HG02642 (cell line): ENCODE measurements around the gene BLVRB.
"Not testable (repeated sequence)": the region's sequence is repeated elsewhere in the genome, so short reads cannot be mapped to it uniquely, and the experiment has no call there.

ENCODE experiments used
- ATAC-seq: cut with Tn5 transposase; IDR thresholded peaks from one replicate; pipeline ENCODE4 v1.9.1; 2021; ENCODE audit warnings: mild to moderate bottlenecking; ENCODE audit not compliant: unreplicated experiment, poor library complexity

BLVRB gene

DNA sequence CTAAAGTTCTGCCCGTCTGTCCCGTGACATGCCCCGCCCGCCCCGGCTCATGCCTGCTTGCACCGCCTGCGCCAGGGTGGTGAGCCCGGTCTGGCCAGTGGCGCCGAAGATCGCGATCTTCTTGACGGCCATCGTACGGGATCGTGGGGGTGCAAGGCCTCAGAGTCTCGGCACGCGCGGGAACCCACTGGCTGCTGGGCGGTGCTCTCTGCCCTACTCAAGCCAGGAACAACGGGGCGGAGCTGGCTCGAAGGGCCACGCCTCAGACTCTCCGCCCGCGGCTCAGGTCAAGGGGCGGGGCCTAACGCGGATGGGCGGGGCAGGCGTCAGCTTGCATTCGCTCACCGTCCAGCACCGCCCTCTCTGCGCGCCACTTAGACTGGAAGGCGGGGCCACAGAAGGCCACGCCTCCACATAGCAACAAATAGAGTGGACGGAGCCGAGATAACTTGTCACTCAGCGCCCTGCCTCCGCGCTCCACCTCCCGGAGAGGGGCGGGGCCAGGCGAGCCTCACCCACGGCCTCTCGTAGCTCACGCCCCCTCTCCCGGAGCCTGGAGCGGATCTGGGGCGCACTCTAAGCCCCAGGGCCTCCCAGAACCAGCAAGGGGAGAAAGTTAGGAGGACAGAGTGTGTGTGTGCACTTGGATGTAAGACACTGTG is at the start of gene BLVRB:
BLVRB (minus strand) TSS at position 189 of the 662 bp plus-strand sequence; CDS start at position 132, 57 bp downstream.
- ATAC-seq = peak; percentile 87

DNA sequence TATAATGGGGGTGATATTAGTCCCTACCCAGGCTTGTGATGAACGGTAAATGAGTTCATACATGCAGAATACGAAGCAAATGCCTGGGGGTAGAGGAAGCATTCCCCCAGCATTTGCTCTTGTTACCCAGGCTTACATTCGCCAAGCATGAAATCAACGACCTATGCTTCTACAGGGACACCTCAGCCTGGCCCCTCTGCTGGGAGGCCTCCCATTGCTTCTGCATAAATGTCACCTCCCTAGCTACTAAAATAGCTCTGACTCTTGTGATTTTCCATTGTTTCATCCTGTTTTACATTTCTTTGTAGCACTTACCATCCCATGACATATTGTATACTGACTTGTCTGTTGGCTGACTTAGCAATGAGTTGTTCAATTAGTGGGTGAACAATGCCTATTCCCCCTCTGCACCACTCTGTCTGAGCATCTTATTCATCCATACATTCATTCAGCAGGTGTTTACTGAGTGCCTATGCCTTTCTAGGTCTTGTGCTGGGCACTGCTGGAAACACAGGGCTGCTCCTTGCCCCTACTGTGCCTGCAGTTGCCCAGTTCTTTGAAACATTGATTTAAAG is 48.3 kb upstream of the BLVRB start:
- ATAC-seq = no peak

DNA sequence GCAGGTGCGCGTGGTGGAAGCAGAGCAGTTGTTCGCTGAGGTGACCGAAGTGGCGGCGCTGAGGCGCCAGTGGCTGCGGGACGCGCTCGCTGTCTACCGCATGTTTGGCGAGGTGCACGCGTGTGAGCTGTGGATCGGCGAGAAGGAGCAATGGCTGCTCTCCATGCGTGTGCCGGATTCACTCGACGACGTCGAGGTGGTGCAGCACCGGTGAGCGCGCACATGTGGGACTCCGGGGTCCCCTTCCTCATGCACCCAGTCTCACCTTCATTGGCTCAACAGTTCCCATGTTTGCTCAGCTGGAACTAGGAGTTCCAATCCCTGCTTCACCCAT is 47.8 kb upstream of the BLVRB start:
- ATAC-seq = no peak

DNA sequence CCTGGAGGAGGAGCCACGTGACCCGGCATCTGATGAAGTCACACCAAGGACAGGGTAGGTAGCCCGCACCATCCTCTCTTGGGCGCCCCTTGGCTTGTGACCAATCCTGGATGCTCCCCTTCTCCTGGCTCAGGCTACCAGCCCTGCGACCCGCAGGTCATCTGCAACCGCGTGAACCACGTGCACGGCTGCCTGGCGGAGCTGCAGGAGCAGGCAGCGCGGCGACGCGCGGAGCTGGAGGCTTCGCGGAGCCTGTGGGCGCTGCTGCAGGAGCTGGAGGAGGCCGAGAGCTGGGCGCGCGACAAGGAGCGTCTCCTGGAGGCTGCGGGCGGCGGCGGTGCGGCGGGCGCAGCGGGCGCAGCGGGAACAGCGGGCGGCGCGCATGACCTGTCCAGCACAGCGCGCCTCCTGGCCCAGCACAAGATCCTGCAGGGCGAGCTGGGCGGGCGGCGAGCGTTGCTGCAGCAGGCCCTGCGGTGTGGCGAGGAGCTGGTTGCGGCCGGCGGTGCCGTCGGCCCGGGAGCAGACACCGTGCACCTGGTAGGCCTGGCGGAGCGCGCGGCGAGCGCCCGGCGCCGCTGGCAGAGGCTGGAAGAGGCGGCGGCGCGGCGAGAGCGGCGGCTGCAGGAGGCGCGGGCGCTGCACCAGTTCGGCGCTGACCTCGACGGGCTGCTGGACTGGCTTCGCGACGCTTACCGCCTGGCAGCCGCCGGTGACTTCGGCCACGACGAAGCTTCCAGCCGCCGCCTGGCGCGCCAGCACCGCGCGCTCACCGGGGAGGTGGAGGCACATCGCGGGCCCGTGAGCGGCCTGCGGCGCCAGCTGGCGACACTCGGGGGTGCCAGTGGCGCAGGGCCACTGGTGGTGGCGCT is 47.2 kb upstream of the BLVRB start:
- ATAC-seq = no peak

DNA sequence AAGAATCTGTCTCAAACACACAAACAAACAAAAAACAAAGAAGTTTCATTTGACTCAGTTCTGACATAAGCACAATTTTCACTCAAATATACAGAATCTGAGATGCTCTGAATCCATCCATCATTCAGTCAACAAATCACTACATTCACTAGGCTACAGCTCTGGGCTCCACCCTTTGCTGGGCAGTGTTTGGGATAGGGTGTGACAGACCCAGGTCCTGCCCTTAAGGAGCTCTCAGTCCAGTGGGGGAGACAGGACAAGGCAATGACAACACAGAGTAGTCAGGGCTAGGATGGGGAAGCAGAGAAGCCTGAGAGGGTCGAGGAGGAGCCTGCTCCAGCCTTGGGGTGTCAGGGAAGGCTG is 46.5 kb upstream of the BLVRB start:
- no peak for ATAC-seq

DNA sequence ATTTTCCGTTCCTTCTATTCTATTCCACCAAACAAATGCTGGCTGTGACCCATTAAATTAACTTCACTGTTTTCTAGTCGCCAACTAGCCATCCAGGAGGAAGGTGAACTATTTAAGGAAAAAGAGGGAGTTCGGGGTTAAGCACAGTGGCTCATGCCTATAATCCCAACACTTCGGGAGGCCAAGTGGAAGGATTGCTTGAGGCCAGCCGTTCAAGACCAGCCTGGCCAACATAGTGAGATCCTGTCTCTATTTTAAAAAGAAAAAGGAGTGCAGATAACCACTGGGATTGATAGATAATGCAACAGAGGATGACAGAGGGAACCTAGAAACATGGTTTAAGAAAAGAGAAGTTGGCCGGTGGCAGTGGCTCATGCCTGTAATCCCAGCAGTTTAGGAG is 45.9 kb upstream of the BLVRB start:
- no peak for ATAC-seq

DNA sequence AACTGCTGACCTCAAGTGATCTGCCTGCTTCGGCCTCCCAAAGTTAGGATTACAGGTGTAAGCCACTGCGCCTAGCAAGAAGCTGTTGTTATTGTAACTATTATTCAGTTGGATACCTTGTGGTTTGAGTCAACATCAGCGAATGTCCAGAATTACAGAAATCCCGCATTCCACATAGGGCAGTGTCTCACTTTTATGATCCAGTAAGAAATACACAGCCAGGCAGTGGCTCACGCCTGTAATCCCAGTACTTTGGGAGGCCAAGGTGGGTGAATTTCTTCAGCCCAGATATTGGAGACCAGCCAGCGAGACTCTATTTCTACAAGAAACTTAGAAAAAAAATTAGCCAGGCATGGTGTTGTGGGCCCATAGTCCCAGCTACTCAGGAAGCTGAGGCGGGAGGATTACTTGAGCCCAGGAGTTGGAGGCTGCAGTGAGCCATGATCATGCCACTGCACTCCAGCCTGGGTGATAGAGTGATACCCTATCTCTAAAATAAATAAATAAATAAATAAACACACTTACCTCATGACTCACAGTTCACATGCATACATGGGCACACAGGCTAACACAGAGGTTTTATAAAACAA is 45.1 kb upstream of the BLVRB start:
- no peak for ATAC-seq

DNA sequence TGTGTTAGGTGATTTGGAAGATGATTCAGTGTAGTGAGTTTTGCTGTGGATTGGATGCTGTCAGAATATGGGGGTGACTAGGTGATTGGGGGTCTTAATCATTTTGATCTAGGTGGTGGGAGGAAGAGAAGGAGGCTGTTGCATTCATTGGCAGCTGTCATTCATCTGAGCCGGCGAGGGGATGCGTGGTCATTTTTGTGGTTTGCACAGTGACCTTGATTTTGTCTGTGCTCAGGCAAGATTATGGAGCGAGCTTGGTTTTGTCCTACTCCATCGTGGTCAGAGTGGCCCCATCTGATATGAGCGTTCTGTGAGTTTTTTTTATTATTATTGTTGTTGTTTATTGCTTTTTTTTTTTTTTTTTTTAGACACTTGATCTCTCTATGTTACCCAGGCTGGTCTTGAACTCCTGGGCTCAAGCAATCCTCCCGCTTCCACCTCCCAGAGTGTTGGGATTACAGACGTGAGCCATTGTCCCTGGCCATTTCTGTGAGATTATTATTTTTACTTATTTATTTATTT is 43.3 kb upstream of the BLVRB start:
- no peak for ATAC-seq

DNA sequence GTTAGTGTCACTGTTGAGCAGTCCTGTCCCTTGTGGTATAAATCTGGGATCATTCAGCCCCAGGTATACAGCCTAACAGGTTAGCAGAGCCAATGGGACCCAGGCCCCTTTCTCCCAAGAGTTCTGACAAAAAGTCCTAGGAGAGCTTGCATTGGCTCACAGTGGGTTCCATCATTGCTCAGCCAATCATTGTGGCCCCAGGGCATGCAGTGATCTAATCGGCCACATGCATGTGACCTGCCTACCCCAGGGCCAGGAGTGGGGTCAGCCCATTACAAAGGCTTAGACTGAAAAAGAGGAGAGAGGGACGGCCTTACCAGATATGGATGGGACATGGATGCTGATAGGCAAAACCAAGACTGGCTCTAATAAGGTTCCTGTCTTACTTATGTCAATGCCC is 42.3 kb upstream of the BLVRB start:
- no peak for ATAC-seq

DNA sequence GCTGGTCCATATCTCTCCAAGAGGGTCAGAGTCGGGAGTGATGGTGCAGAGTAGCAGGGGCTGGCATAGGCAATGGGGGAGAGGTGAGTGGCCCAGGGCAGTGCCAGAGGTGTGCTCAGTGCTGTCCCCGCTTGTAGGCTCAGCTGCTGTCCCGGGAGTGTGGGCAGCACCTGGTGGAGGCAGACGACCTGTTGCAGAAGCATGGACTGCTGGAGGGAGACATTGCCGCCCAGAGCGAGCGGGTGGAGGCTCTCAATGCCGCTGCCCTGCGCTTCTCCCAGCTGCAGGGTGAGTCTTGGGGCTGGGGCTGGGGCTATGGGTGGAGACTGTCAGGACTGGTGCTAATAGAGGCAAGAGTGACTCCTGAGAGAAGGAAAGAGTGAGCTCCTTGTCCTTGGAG is 40.6 kb upstream of the BLVRB start:
- no peak for ATAC-seq

DNA sequence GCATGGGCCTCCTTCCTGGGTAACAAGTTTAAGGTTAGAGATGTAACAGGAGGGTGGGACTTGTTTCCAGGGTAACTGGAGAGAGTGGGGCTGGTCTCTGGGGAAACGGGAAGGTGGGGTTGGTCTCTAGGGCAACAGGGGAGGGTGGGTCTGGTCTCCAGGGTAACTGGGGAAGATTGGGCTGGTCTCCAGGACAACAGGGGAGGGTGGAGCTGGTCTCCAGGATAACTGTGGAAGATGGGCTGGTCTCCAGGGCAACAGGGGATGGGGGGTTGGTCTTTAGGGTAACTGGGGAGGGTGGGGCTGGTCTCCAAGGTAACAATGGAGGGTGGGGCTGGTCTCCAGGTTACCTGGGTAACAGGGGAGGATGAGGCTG is 37.8 kb upstream of the BLVRB start:
- no peak for ATAC-seq

DNA sequence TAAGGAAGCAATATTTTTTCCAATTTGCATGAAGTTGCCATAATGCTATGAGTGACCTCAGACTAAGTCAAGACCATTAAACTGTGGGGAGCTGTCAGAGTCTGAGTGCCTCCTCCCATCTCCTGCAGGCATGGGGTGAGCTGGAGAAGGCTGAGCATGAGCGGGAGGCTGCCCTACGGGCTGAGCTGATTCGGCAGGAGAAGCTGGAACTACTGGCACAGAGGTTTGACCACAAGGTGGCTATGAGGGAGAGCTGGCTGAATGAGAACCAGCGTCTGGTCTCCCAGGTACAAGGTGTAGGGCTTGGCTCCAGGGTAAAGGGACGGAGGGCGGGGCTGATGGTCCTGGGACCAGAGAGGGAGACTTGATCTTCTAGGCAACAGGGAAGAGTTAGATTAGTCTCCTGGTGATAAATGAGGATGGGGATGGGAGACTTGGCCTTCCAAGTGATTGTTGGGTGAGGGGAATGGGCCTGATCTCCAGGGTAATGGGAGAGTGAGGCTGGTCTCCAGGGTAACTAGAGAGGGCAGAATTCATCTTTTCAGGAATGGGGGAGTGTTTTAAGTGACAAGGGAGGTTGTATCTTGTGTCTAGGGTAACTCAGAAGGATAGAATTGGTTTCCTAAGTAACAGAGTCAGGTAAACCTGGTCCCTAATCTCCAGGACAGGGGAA is 37.2 kb upstream of the BLVRB start:
- ATAC-seq = no peak

DNA sequence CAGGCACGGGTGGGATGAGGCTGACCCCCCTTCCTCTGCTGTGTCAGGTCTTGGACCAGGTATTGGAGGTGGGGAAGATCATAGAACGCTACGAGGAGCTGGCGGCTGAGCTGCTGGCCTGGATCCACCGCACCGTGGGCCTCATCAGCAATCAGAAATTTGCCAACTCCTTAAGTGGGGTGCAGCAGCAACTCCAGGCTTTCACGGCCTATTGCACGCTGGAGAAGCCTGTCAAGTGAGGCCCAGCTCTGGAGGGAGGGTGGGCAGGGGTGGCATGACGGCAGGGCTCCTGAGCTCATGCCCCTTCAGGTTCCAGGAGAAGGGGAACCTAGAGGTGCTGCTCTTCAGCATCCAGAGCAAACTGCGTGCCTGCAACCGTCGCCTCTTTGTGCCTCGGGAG is 36.5 kb upstream of the BLVRB start:
- no peak for ATAC-seq

DNA sequence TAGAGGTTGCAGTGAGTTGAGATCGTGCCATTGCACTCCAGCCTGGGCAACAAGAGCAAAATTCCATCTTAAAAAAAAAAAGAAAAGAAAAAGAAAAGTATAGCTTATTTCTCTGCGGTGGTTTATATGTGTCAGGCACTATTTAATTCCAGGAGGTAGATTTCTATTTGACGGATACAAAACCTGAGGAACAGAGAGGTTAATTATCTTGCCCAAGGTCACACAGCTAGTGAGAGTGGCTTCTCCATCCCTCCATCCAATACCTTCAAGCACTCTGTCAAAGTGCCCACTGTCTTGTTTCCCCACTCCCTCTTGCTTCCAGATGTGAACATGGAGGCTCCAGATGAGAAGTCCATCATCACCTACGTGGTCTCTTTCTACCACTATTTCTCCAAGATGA is 36.1 kb upstream of the BLVRB start:
- ATAC-seq = no peak

DNA sequence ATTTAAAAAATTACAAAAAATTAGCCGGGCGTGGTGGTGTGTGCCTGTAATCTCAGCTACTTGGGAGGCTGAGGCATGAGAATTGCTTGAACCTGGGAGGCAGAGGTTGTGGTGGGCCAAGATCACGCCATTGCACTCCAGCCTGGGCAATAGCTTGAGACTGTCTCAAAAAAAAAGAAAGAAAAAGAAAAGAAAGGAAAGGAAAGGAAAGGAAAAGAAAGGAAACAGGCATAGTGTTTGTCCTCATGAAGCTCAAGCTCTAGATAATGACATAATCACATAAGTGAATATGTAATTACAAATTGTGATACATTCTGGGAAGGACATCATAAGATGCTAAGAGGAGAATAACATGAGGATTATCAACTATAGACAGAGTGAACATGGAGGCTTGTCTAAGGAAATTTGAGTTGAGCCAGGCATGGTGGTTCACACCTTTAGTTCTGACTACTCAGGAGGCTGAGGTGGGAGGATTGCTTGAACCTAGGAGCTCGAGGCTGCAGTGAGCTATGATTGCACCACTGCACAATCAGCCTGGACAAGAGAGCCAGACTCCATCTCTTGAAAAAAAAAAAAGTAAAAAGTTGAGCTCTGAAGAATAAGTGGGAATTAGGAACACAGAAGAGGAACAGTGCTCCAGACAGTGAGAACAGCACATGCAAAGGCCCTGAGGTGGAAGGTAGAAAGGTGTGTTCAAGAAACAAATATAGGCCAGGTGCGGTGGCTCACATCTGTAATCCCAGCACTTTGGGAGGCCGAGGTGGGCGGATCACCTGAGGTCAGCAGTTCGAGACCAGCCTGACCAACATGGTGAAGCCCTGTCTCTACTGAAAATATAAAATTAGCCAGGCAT is 35.4 kb upstream of the BLVRB start:
- not testable (repeated sequence) for ATAC-seq

DNA sequence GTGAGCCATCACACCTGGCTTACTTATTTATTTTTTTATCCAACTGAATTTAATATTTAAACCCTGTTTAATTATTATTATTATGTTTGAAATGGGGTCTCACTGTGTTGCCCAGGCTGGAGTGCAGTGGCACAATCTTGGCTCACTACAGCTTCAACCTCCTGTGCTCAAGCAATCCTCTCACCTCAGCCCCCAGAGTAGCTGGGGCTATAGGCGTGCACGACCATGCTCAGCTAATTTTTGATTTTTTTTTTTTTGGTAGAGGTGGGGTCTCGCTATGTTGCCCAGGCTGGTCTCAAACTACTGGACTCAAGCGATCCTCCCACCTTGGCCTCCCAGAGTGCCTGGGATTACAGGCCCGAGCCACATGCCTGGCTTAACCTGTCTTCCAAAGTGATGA is 33.8 kb upstream of the BLVRB start:
- ATAC-seq = no peak

DNA sequence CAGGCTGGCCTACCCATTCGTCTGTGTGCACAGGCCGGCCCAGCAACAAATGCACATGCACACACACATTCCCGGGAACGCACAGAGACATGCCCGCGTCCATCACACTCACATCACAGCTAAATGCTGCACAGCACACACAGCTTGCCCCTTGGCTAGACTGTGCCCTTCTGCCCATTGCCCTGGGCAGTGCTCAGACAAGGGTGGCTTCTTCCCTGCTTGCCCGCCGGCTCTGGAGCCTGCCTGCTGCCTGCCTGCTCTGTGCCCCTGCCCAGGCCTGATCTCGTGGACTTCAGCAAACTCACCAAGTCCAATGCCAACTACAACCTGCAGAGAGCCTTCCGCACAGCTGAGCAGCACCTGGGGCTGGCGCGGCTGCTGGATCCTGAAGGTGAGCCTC is 31.7 kb upstream of the BLVRB start:
- no peak for ATAC-seq

DNA sequence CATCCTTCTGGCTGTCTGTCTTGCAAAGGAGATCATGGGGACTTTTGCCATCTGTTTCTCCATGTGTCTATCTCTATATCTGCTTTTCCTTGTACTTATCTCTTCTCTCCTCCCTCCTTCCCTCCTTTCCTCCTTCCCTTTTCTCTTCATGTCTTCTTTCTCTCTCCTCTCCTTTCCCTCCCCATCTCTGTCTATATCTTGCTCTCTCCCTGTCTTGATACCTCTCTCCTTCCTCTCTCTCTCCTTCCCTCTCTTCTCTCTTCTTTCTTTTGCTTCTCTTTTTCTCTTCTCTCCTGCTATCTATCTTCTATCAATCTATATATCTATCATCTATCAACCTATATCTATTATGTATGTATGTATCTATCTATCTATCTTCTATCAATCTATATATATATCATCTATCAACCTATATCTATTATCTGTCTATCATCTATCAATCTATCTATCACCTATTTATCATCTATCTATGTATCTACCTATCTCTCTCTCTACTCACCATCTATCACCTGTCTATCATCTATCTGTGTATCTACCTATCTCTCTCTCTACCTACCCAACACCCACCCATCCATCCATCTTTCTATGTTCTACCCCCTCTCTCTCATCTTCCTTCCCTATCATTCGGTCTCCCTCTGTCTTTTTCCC is 28.8 kb upstream of the BLVRB start:
- no peak for ATAC-seq

DNA sequence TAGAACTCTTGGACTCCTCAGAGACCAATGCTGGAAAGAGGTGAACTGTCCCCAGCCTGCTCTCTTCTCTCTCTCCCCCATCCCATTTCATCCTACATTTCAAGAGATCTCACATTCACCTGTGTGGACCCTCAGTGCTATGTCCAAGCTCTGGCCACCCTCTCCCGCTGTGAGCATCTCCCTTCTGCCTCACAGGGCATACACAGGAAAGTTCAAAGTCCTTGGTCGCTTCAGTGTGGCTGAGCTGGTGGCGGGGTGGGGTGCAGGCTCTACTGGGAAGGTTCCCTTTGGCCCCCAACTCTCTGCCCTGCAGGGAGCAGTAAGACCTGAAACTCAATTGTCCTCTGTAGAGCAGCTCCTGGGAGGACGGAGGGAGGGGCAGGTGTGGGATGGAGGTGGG is 28.2 kb upstream of the BLVRB start:
- no peak for ATAC-seq
